Hepatocyte (in vitro differentiated cells): ENCODE data around the gene ABLIM1.

Experiments
- EZH2 ChIP-seq: fragments of 200-600 bp; sonication (generic); IDR thresholded peaks from 2 replicates; pipeline ENCODE4 v1.6.1; 2016; ENCODE audit warnings: antibody characterized with exemption, mild to moderate bottlenecking, borderline replicate concordance
- EZH2phosphoT487 ChIP-seq: fragments of 200-600 bp; sonication (generic); IDR thresholded peaks from one replicate; pipeline ENCODE4 v1.6.1; 2018; ENCODE audit warnings: antibody characterized with exemption, mild to moderate bottlenecking, low read depth, moderate library complexity; ENCODE audit not compliant: unreplicated experiment, severe bottlenecking
- TF ChIP-seq, protein P1 (sequence below): fragments of 200-600 bp; sonication (generic); IDR thresholded peaks from 2 replicates; pipeline ENCODE4 v1.5.1; 2016; ENCODE audit warnings: antibody characterized with exemption, mild to moderate bottlenecking; ENCODE audit not compliant: poor library complexity

DNA sequence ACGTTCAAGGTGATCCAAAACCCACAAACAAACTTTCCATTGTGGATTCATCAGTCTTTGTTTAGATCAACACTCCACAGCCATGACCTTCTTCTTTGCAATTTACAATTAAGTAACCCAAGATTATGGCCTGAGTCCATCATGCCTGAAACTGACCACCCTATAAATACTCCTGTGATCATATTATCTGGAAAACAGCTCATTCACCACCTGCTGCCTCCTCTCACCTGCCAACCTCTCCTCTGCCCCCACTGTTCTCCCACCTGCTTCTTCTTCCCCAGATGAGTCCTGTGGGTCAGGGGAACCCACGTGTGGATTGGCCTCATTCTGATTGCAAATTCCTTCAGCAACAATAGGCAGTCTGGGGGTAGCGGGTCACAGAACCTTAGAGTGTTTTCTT, 81.4 kb downstream of the ABLIM1 start:
- TF ChIP-seq, protein P1, sequence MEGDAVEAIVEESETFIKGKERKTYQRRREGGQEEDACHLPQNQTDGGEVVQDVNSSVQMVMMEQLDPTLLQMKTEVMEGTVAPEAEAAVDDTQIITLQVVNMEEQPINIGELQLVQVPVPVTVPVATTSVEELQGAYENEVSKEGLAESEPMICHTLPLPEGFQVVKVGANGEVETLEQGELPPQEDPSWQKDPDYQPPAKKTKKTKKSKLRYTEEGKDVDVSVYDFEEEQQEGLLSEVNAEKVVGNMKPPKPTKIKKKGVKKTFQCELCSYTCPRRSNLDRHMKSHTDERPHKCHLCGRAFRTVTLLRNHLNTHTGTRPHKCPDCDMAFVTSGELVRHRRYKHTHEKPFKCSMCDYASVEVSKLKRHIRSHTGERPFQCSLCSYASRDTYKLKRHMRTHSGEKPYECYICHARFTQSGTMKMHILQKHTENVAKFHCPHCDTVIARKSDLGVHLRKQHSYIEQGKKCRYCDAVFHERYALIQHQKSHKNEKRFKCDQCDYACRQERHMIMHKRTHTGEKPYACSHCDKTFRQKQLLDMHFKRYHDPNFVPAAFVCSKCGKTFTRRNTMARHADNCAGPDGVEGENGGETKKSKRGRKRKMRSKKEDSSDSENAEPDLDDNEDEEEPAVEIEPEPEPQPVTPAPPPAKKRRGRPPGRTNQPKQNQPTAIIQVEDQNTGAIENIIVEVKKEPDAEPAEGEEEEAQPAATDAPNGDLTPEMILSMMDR: no peak
- TF ChIP-seq EZH2 (no peak), EZH2phosphoT487 (no peak)
